Measurements from ENCODE around the gene ADCK1.
"Not testable (repeated sequence)": the region's sequence is repeated elsewhere in the genome, so short reads cannot be mapped to it uniquely, and the experiment has no call there.

The ADCK1 gene, protein sequence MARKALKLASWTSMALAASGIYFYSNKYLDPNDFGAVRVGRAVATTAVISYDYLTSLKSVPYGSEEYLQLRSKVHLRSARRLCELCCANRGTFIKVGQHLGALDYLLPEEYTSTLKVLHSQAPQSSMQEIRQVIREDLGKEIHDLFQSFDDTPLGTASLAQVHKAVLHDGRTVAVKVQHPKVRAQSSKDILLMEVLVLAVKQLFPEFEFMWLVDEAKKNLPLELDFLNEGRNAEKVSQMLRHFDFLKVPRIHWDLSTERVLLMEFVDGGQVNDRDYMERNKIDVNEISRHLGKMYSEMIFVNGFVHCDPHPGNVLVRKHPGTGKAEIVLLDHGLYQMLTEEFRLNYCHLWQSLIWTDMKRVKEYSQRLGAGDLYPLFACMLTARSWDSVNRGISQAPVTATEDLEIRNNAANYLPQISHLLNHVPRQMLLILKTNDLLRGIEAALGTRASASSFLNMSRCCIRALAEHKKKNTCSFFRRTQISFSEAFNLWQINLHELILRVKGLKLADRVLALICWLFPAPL

DNA sequence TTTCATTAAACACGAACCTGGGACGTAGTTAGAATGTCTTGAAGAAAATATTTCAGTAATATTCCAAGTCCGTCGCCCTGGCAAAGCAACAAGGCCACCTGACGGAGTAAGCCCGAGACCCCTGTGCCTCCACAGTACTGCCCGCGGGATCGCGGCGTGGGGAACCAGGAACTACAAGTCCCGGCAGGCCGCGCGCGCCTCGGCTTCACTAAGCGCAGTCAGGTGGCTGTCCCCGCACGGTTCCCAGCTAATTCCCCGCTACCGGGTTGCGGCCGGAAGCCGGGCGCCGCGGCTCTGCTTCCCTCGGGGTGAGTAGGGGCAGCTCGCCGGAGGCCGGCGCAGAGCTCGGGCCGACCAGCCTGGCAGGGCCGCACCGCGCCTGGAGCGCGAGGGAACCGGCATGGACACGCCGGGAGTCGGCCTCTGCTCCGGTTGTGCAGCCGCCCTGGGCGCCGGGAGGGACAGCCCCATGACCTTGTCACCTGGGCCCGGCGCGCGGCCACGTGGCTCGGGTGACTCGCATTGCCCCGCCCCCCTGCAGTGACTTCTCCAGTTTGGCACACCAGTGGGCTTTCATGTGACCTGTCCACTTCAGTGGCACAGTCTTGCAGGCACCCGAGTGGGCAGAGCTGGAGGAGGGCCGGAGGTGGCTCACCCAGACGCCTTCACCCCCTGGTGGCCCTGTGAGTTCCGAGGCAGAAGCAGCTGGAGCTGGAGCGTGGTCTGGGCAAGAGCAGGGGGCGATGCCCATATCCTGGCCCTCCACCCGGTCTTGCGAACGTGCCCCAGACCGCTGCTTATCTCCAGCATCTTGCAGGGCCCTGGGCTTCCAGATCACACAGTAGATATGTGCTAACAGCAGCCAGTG lies at the start of gene ADCK1:
Gene ADCK1 (plus strand): TSS at position 247 of the 868 bp plus-strand sequence. CDS start 18,870 bp downstream, outside the sequence.
- DNase-seq (ENCODE audit: low read depth) = peak; percentile 34

DNA sequence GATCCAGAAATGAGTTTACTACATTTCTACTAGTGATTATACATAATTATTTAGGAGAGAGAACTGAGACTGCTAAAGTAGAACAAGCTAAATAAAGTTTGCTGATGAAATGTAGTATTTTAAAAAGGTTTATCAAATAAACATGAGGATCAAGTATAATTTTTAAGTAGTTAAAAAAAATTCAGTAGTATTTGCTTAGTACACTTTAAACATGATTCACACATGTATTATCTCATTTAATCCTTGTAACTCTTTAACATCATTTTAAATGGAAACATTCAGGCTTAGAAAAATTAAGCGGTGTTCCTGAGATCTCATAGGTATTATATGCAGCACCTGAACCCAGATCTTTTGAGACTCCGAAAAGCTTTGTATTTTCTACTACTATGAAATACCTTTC lies 47.6 kb upstream of the ADCK1 start:
- DNase-seq (ENCODE audit: low read depth) = no peak

DNA sequence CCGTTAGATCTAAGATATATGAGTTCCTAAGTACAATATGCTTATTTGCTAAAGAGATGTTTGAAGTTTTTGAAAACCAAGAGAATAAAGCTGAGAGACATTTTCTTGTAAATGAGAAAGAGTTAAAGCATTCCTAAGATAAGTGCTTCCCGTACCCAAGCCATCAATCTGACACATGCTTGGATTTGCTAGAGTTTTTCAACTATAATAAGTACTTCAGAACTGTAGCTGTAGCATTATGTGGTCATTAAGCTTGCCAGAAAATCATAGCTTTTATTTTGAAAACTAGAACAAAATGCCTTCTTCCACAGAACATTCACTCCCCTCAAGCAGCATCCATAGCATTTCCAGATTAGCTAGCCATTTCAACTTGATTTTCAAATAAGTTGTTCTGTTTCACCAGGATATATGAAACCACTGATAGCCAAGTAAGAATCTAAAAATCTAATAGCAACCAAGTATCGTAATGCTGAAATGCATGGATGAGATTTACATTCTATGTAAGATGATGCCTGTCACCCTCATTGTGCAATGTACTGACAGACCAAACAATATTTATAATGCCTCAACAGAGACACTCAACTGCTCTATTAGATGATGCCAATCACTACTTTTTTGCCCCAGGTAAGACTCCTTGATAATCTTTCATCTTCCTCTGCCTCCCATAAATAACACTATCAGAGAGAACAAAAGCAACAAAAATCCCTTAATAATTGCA lies 47.0 kb upstream of the ADCK1 start:
- no peak for DNase-seq (ENCODE audit: low read depth)

DNA sequence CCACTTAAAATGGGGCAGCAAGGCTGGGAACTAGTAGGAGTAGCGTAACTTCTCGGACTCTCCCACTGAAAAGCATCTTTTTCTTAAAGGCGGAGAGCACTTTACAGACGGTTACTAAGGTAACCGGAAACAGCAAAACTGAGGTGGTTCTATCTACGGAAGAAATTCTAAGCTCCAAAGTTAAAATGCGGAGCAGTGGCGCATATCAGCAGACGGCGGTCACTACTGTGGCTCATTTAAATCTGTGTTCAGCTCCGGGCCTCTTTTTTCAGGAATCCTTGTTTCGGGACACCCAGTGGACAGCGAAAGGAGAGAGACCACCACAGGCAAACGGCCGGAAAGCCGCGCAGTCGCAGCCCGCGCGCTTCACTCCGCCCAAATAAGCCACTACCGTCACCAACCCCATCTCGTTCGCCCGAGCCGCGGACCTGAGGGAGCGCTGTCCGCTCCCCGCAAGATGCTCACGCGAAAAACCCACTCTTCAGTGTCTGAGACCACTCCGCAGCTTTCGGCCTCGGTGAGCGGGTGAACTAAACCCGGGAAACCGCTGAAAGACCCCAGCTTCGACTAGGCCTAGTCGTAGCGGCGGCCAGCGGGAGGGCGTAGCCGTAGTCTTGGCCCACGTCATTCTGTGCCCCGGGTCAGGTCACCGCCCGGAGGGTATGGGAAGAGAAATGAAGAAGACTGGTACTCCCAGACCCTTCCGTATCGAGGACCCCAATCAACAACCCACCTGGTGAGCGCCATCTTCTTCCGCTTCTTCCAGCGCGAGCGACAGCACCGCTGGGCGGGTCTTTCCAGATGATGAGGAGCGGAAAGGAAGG lies 39.3 kb upstream of the ADCK1 start, which contains the start of gene SNW1:
Gene SNW1 (minus strand): TSS at position 776 of the 824 bp plus-strand sequence. CDS start 29 bp downstream, at position 747.
- DNase-seq (ENCODE audit: low read depth) = peak; percentile 19

DNA sequence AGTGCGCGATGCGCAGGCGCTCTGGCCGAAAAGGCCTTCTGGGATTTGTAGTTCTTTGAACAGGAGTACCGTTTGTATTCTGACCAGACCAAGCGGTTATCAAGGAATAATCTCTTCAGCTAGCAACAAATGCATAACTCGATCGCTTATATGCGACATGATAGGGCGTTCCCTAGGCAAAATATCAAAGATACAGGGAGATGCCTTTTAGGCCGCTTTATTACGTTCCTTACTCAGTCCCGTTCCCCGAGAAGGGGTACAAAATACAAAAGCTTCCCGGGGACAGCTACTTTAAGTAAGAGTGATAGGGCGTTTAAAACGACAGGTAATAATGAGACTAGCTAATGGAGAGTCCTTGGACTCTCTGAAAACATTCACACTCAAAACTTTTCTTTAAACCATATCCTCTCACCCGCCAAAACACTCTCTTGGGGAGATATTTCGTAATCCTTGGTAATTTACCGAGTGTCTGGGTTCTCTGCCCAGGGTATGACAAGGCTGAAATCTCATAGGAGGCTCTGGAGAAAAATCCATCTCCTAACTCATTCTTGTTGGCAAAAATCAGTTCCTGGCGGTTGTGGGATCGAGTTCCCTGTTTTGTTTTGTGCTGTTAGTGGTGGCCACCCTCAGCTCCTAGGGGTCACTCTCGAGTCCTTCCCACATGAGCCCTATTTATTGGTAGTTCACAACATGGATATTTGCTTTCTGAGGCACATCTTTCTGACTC lies 38.5 kb upstream of the ADCK1 start:
- peak; percentile 77 for DNase-seq (ENCODE audit: low read depth)

DNA sequence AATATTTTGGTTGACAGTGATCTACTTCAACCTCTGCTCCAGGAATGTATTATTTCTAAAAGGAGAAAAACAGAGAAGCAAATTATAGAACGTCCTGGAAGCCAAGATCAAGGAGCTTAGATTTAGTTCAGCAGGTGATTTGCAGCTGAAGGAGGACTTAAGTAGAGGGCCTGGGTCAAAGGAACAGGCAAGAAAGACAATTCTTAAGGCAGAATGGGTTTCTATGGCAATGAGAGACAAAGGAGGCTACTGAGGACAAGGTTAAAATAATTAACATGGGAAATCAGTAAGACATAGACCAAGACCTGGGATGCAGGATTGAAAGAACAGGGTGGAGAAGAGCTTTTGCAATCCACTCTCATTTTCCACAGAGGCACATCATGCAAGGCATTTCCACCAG lies 36.6 kb upstream of the ADCK1 start:
- no peak for DNase-seq (ENCODE audit: low read depth)

DNA sequence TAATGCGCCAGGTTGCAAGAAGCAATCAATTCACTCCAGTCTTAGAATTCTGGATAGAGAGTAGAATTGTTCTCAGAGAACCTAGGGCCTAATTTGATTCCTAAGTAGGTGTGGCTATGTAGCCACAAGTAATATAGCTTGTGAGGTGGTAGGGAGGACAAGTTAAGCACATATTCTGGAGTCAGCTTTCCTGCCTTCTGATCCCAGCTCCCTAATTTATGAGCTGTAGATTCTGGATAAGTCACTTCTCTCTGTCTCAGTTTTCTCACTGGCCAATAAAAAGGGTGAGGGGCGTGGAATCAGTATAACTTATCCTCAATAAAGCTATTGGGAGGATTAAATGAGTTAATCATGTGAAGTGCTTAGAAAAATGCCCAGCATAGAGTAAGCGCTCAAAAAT lies 35.9 kb upstream of the ADCK1 start:
- DNase-seq (ENCODE audit: low read depth) = no peak

DNA sequence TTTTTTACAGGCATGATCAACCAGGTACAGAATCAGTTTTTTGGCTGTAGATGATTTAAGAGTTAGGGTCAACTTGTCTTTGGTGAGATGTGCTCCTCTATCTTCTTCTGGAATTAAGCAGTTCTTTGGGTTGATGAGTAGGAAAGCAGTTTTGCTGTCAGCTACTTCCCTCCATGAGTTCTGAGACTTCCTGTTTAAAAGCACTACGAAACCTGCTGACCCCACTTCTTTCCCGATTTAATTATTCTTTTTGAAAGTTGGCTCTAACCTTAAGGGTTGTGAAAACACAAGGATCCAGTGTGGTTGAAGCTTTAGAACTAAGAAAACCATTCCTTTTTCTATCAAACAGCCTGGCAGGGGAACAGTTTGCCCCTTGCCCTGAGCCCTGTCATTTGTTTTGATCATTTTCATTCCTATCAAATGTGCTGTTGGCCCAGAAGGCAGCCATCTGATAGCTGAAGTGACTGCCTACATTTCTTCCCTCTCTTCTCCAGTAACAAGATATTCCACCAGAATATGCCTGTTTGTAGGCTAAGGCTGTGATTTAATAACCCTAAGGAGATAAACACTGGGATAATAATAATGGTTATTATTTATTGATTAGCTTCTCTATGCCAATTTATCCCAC lies 31.4 kb upstream of the ADCK1 start:
- not testable (repeated sequence) for DNase-seq (ENCODE audit: low read depth)

DNA sequence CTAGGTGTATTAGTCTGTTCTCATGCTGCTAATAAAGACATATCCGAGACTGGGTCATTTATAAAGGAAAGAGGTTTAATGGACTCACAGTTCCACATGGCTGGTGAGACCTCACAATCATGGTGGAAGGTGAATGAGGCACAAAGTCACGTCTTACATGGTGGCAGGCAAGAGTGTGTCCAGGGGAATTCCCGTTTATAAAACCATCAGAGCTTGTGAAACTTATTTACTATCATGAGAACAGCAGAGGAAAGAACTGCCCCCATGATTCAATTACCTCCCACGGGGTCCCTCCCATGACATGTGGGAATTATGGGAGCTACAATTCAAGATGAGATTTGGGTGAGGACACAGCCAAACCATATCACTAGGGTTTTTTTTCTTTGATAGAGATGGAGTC lies 25.9 kb upstream of the ADCK1 start:
- not testable (repeated sequence) for DNase-seq (ENCODE audit: low read depth)

DNA sequence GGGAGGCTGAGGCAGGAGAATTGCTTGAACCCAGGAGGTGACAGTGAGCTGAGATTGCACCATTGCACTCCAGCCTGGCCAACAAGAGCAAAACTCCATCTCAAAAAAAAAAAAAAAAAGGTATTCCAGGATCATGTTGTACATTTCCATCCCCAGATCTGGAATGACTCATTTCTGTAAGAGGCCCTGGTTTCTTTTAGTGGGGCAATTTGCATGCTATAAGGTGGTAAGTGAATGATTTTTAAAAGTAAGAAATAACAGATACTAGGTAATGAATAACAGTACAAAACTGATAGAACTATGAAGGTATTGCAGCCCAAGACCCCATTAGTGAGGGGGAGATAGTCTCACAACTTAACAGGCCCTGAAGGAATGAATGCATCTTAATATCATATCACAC lies 17.7 kb upstream of the ADCK1 start:
- DNase-seq (ENCODE audit: low read depth) = no peak

DNA sequence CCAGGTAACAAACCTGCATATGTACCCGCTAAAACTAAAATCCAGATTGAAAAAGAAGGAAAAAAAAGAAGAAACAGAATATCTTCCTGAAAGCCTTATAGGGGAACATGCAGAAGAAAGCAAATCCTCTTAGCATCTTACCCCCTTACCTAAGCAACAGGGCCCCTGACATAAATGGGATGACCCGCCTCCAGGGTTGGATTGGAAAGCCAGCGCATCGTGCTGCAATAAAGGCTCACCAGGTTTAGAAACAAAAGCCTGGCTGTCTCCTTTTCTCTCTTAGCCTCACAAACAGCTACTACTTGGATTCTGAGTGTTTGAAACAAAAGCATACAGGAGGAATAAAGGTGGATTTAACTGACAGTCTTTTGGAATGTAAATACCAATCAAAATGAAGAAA lies 13.8 kb upstream of the ADCK1 start:
- DNase-seq (ENCODE audit: low read depth) = no peak

DNA sequence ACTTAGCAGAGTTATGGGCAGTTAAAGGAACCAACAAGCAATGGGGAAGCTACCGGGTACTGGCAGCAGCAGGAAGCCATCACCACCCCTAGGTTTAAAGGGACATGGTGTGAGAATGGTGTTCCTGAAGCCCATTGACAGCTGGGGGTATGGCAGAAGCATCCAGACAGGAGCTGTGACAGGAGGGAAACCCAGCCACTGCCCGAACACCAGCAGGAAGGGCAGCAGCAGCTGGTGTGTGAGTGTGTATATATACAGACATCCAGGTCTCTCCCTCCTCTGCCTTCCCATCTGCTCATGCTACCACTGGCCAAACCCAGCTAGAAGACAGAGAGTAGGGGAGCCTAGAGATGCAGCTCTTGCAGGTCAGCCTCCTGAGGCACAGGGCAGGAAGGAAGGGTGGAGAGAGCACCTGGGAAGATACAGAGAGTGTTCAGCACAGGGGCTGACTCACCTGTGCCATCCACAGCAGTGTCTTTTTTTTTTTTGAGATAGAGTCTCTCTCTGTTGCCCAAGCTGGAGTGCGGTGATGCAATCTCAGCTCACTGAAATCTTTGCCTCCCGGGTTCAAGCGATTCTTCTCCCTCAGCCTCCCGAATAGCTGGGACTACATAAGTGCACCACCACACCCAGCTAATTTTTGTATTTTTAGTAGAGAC lies 9.2 kb upstream of the ADCK1 start:
- no peak for DNase-seq (ENCODE audit: low read depth)

DNA sequence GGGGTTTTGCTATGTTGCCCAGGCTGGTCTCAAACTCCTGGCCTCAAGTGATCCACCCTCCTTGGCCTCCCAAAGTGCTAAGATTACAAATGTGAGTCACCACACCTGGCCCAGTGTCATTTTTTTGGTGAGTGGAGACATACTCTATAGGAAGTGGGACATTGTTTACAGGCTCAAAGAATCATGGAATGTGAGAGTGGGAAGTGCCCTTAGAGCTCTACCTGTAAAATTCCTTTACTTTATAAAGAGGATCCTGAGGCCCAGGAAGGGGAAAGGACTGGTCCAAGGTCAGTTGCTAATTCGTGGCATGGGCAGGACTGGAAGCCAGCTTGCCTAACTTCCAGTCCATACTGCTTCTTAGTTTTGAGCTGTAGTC lies 8.7 kb upstream of the ADCK1 start:
- no peak for DNase-seq (ENCODE audit: low read depth)

DNA sequence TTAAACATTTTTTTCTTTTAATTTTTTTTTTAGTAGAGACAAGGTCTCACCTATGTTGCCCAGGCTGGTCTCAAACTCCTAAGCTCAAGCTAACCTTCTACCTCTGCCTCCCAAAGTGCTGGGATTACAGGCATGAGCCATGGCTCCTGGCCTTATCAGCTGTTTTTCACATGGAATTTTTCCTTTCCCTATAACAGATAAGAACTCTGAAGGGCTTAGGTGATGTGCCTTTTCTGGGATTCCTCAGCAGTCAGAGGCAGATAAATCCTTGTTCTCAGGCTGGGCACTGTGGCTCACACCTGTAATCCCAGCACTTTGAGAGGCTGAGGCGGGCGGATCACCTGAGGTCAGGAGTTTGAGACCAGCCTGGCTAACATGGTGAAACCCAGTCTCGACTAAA lies 6.7 kb upstream of the ADCK1 start:
- not testable (repeated sequence) for DNase-seq (ENCODE audit: low read depth)

DNA sequence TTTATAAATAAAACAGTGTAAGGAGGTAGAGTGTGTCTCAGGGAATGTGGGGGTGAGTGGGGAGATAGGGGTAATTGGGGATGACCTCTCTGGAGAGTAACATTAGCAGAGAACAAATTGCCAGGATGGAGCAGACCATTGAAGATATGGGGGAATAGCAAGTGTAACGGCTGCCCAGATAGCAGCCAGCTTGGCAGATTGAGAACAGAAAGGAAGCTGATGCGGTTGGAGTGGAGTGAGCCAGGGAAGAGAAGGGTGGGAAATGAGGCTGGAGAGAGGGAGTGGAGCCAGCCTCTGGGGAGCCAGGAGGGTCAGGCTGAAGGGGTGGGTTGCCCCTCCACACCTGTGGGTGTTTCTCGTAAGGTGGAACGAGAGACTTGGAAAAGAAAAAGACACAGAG lies 5.6 kb upstream of the ADCK1 start:
- DNase-seq (ENCODE audit: low read depth) = no peak

DNA sequence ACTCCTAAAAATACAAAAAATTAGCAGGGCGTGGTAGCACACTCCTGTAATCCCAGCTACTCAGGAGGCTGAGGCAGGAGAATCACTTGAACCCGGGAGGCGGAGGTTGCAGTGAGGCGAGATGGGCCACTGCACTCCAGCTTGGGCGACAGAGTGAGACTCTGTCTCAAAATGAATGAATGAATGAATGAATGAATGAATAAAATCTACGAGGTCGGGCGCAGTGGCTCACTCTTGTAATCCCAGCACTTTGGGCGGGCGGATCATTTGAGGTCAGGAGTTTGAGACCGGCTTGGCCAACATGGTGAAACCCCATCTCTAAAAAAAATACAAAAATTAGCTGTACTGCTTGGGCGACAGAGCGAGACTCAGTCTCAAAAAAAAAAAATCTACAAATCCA lies 453 bp upstream of the ADCK1 start:
- DNase-seq (ENCODE audit: low read depth) = not testable (repeated sequence)

DNA sequence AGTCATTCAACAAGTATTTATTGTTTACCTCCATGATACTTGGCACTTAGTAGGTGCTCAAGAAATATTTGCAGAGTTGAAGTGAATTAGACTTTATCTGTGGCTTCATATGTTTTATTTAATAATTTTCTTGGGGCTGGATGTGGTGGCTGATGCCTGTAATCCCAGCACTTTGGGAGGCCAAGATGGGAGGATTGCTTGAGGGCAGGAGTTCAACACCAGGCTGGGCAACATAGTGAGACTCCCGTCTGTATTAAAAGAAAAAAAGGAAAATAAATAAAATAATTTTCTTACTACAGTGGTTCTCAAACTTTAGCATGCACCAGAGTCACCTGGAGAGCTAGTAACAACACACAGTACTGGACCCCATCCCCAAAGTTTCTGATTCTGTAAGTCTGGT lies 905 bp downstream of the ADCK1 start:
- DNase-seq (ENCODE audit: low read depth) = no peak

DNA sequence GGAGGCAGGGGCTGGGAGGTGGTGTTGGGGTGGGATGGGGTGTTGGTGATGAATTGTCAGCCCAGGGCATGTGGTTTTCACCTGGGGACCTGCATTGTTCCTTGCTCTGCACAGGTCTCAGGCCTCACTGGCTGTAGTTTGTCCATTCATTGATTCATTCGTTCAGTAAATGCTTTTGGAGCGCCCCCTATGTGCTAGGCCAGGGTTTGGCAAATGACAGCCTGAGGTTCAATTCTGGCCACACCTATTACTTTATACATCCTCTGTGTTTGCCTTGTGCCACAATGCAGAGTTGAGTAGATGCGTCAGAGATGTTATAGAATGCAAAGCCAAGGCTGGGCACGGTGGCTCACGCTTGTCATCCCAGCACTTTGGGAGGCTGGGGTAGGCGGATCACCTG lies 4.7 kb downstream of the ADCK1 start:
- no peak for DNase-seq (ENCODE audit: low read depth)

DNA sequence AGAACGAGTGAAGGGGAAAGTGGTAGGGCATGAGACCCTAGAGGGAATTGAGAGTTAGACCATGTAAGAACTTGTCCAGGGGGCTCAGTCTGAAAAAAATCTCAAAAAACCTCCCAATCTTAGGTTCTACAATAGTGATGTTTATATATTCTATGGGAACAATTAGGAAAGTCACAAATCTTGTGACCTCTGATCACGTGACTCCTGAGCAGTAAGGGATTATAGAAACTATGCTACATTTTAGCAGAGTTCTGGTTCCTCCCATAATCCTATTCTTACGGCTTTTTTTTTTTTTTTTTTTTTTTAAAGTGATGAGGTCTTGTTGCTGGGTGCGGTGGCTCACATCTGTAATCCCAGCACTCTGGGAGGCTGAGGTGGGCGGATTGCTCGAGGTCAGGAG lies 5.8 kb downstream of the ADCK1 start:
- DNase-seq (ENCODE audit: low read depth) = no peak

DNA sequence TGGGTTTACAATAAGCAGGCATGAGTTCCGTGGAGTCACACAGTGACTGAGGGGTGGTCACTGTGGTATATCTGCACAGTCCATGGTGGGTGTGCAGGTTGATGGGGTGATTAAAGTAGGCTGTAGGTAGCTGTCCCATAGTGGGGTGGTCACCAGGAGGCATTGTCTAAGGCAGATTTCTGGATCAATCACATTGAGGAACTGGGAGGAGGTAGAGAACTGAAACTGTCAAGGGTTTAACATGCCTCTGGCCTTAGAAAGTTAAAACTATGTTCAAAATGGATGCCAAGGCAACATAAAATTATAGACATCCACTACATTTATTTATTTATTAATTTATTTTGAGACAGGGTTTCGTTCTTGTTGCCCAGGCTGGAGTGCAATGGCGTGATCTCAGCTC lies 8.3 kb downstream of the ADCK1 start:
- no peak for DNase-seq (ENCODE audit: low read depth)
